Measurements from ENCODE around the gene POMT1. TPM values are rescaled to one million over a fixed set of nuclear protein-coding genes. Genes with fewer than 3 reads are reported as not detected.

Gene POMT1
- total and polyA plus RNA-seq, 2 experiments from 2014 or later, result 20.2 to 32.4 TPM

DNA sequence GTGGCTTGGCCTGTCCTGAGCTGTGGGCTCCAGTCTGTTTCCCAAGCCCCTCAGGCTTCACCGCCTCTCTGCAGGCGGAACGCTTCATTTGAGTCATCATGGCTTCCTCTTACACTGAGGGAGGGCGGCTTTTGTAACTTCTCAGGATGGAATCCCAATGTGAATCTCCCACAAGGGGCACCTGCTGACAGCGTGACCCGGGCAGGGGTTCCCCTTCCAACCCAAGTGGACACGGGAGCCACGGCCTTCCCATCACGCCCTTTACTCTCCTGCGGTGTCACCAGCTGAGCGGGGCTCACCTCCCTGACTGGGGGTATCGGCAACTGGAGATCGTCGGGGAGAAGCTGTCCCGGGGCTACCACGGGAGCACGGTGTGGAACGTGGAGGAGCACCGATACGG is 15.8 kb downstream of the POMT1 start (continued):
- TF ChIP-seq, protein P1, sequence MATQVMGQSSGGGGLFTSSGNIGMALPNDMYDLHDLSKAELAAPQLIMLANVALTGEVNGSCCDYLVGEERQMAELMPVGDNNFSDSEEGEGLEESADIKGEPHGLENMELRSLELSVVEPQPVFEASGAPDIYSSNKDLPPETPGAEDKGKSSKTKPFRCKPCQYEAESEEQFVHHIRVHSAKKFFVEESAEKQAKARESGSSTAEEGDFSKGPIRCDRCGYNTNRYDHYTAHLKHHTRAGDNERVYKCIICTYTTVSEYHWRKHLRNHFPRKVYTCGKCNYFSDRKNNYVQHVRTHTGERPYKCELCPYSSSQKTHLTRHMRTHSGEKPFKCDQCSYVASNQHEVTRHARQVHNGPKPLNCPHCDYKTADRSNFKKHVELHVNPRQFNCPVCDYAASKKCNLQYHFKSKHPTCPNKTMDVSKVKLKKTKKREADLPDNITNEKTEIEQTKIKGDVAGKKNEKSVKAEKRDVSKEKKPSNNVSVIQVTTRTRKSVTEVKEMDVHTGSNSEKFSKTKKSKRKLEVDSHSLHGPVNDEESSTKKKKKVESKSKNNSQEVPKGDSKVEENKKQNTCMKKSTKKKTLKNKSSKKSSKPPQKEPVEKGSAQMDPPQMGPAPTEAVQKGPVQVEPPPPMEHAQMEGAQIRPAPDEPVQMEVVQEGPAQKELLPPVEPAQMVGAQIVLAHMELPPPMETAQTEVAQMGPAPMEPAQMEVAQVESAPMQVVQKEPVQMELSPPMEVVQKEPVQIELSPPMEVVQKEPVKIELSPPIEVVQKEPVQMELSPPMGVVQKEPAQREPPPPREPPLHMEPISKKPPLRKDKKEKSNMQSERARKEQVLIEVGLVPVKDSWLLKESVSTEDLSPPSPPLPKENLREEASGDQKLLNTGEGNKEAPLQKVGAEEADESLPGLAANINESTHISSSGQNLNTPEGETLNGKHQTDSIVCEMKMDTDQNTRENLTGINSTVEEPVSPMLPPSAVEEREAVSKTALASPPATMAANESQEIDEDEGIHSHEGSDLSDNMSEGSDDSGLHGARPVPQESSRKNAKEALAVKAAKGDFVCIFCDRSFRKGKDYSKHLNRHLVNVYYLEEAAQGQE (IDR thresholded peaks at IDR 0.05; ENCODE audit: unreplicated experiment), result no peak
- TF ChIP-seq EZH2 (IDR thresholded peaks at IDR 0.05; ENCODE audit: low read depth, unreplicated experiment) (no peak), EZH2phosphoT487 (IDR thresholded peaks at IDR 0.05; ENCODE audit: unreplicated experiment) (no peak), JUNB (IDR thresholded peaks at IDR 0.05; ENCODE audit: unreplicated experiment) (no peak)

DNA sequence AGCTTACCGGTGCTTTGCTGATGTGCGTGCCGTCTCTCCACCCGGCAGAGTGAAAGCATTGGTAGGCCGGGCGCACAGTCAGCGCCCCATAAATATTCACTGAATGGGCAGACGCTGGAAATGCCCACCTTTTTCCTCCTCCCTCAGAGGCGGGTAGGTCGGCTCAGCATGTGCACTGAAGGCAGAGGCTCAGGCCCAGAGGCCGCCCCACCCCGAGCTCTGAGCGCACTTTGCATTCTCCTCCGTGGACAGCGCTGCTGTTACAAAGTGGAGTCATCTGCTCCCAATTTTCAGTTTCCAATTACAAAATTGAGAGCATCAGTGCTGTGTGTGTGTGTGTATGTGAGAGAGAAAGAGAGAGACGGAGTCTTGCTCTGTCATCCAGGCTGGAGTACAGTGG is 17.8 kb downstream of the POMT1 start:
- H3K36me3 Mint-ChIP-seq (ENCODE audit: low read depth), result peaks cover 57% of the 10 kb centered on the region
- H4K20me1 ChIP-seq (replicated peaks; ENCODE audit: insufficient read depth), result no peaks in the 10 kb centered on the region
- no peaks in the 10 kb centered on the region for H3K9me3 Mint-ChIP-seq
- peaks cover 9% of the 10 kb centered on the region for H3K36me3 ChIP-seq (ENCODE audit: insufficient read depth)
- H3K4me3 ChIP-seq, result no peak overlapping the region
- H3K4me3 Mint-ChIP-seq, result no peak overlapping the region
- no peak overlapping the region for H2AFZ ChIP-seq
- H3K27me3 ChIP-seq (ENCODE audit: insufficient read depth), result no peaks in the 10 kb centered on the region
- H3K4me1 ChIP-seq (ENCODE audit: insufficient read depth), result no peaks in the 10 kb centered on the region
- DNase-seq (ENCODE audit: low spot score) (no peak), ATAC-seq (no peak)
- H3K4me2 ChIP-seq, result no peak overlapping the region
- H3K4me1 Mint-ChIP-seq, result no peaks in the 10 kb centered on the region
- H3K27ac ChIP-seq (ENCODE audit: low read depth), result no peak overlapping the region
- no peak overlapping the region for H3K27ac Mint-ChIP-seq
- H3K79me2 ChIP-seq (replicated peaks; ENCODE audit: insufficient read depth), result no peaks in the 10 kb centered on the region
- H3K9me2 ChIP-seq (ENCODE audit: insufficient read depth), result no peaks in the 10 kb centered on the region
- peaks cover 6% of the 10 kb centered on the region; the same call in 1 of the 2 replicates for H3F3A ChIP-seq (replicated peaks; ENCODE audit: low read depth)
- TF ChIP-seq ZNF114 (CRISPR knock-in tag; IDR thresholded peaks at IDR 0.05) (no peak), ZNF331 (CRISPR knock-in tag; IDR thresholded peaks at IDR 0.05; ENCODE audit: low read depth) (no peak), POLR2AphosphoS5 (IDR thresholded peaks at IDR 0.05; ENCODE audit: low read depth) (no peak), ZNF462 (CRISPR knock-in tag; IDR thresholded peaks at IDR 0.05) (no peak), EZH2phosphoT487 (IDR thresholded peaks at IDR 0.05; ENCODE audit: unreplicated experiment) (no peak), EZH2 (IDR thresholded peaks at IDR 0.05; ENCODE audit: low read depth, unreplicated experiment) (no peak), JUNB (IDR thresholded peaks at IDR 0.05; ENCODE audit: unreplicated experiment) (no peak)
- TF ChIP-seq, protein P2, sequence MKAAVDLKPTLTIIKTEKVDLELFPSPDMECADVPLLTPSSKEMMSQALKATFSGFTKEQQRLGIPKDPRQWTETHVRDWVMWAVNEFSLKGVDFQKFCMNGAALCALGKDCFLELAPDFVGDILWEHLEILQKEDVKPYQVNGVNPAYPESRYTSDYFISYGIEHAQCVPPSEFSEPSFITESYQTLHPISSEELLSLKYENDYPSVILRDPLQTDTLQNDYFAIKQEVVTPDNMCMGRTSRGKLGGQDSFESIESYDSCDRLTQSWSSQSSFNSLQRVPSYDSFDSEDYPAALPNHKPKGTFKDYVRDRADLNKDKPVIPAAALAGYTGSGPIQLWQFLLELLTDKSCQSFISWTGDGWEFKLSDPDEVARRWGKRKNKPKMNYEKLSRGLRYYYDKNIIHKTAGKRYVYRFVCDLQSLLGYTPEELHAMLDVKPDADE (IDR thresholded peaks at IDR 0.05), result no peak
- TF ChIP-seq, protein P3, sequence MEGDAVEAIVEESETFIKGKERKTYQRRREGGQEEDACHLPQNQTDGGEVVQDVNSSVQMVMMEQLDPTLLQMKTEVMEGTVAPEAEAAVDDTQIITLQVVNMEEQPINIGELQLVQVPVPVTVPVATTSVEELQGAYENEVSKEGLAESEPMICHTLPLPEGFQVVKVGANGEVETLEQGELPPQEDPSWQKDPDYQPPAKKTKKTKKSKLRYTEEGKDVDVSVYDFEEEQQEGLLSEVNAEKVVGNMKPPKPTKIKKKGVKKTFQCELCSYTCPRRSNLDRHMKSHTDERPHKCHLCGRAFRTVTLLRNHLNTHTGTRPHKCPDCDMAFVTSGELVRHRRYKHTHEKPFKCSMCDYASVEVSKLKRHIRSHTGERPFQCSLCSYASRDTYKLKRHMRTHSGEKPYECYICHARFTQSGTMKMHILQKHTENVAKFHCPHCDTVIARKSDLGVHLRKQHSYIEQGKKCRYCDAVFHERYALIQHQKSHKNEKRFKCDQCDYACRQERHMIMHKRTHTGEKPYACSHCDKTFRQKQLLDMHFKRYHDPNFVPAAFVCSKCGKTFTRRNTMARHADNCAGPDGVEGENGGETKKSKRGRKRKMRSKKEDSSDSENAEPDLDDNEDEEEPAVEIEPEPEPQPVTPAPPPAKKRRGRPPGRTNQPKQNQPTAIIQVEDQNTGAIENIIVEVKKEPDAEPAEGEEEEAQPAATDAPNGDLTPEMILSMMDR (conservative IDR thresholded peaks at IDR 0.05; ENCODE audit: low read depth in 2 of 2), result no peak
- H3K27me3 Mint-ChIP-seq (ENCODE audit: insufficient read depth, low read depth, poor library complexity), result peaks cover 17% of the 10 kb centered on the region

Data from GM23338 (cell line).